ENCODE measurements around the gene FAT1.

- TF ChIP-seq JUN (IDR thresholded peaks at IDR 0.05; ENCODE audit: borderline replicate concordance, insufficient read depth, insufficient read length, low read depth) = no peak
- TF ChIP-seq CTCF (IDR thresholded peaks at IDR 0.05; ENCODE audit: extremely low read depth in 1 of 2, insufficient read depth in 1 of 2, low read depth in 1 of 2, low read length in 2 of 2) = no peak
- TF ChIP-seq MAX (IDR thresholded peaks at IDR 0.05; ENCODE audit: insufficient read depth, insufficient read length) = no peak
Measured at GRCh38 chr4:186693159-186693815, 30.4 kb downstream of the FAT1 start.
